Measurements from ENCODE around the gene POLR2M.

The POLR2M gene

DNA sequence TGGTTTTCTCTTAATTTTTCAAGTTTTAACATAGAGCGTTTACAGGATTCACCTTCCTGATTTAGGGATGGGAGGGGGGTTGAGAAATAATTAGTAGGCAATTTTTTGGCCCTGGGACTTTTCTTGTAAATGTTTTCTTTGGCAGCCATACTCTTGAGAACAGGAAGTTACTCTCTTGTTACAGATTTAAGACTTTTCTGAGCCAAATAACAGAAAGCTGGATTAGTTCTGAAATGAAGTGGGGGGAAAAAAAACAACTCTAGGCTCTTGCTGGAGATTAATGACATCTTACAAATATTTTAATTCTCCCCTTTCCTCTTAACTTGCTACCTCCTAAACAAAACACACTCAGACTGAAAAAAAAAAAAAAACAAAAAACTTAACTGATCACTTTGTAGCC is 13.8 kb upstream of the POLR2M start:
- no peak for DNase-seq

DNA sequence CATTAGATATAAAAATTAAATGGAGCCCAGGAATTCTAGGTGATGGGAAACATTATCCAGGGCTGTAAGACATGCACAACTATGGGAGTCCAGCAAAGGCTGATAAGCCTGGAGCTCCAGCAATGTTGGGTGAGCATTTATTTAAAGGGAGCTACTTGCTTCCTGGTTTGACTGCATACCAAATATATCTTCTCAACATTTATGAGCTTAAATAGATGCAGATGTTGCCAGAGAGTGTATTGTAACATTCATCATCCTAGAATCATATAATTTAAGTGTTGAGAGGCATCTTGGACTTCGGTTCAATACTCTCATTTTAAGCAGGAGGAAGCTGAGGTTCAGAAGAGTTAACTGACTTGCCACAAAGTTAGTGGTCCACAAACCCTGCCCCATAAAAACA is 12.2 kb upstream of the POLR2M start:
- DNase-seq: no peak

DNA sequence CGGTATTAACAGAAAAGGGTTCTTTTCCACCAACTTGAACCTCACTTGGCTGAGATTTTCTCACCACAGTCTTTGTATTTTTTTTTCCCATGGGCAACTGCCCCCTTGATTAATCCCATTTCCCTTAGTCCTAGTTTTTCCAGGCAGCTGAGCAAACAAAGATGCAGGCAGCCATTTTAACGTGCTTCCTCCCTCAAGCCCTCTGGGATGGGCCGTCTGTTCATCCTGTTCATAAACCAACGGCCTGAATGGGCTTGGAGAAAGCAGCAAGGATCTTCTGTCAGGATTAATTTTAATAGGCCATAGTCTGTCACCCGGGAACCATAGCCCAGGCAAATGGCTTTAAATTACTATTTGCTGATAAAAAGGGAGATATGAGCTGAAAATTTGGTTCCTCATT is 10.4 kb upstream of the POLR2M start:
- no peak for DNase-seq

DNA sequence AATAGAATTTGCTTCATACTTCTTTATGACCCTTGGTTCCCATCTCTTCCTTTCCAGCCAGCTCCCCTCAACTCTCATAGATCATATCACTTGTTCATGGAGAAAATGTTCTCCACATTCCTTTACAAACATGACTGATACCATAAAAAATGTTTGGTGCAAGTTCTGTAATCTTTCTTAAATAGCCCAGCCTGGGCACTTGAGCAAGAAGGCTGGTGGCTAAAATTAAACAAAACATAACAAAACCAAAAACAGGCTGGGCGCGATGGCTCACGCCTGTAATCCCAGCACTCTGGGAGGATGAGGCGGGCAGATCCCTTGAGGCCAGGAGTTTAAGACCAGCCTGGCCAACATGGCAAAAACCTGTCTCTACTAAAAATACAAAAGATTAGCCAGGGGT is 8.9 kb upstream of the POLR2M start:
- DNase-seq: no peak

DNA sequence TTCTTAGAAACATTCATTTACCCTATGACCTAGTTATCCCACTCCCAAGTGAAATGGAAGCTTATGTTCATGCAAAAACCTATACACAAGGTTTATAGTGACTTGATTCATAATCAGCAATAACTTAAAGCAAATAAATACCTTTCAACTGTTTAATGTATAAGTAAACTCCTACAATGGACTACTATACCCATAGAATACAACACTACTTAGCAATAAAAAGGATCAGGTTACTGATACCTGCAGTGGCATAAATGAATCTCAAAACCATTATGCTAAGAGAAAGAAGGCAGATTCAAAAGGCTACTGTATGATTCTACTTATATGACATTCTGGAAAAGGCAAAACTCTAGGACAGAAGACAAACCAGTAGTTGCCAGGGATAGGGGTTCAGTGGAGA is 8.3 kb upstream of the POLR2M start:
- DNase-seq: no peak

DNA sequence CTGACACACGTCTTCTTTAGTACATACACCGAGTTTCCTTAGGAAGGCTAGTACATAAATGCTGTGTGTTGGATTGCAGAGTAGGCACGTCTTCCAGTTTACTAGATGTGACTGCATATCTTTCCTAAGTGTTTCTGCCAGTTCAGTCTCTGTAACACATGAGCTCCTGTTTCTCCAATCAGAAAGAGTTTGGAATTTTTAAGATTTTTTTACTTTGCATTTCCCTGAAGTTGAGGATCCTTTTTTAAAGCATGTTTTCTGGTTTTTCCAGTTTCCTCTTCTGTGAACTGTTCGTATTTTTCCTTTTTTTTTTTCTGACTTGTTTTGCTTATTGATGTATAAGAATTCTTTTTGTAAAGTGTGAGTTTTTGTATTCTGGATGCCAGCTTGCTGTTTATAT is 7.5 kb upstream of the POLR2M start:
- DNase-seq: no peak

DNA sequence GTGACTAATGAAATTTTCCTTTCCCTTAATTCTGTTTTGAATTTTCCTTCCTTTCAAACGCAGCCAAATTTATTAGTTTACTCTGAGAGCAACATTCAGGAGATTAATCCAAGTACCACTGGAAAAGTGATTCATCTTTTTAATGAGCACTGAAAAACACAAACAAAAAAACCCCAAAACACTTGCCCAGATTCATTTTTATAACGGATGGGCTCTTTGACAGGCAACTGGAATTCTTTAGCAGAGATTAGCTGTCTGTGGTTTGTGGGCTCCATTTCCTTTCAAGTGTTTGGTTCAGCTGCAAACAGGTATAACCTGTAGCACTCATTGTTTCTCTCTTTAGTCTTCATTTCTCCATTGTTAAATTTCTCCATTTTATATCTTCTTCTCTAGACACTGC is 3.1 kb upstream of the POLR2M start:
- DNase-seq: no peak

DNA sequence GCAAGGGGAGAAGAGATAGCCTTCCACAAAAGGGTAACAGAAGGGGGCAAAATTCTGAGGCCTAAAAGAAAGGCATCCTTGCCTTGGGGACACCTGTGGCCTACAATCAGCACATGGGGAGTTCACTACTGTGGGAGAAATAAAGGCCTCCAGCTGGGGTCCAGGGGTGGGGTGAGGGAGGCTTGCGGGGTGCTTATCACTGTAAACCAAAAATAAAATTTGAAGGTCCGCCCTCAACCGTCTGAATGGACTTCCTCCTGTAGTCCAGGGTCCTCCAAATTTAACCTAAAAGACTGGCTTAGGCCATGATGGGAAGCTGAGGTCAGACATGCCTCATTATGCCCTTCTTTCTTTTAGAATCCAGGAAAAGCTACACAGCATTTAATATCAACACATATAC is 2.1 kb upstream of the POLR2M start:
- no peak for DNase-seq

DNA sequence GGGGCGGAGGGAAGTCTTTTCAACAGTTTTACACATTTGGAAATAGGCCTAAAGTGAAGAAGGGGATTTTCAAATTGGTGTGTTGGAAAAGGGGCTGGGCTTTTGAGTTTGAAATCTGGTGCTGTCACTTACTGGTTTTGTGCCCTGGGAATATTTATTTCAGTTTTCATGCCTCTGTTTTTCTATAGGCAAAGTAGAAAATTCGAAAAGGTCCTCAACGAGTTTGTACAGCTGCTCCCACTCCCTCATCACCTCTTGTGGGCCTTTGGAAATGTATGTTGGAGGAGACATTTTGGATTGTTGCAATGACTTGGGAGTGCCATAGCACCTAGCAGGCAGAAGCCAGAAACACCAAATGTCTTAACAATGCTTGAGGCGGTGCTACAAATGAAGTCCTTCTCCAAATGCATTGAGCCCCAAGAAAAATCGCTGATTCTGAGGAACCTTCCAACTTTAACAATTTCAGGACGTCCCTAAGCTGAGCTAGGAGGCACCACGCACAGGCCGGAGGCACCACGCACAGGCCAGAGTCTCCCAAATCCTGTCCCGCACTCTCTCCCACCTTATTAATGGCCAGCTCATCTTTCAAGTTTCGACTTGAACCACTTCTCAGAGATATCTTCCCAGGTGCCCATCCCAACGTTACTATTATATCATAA is 639 bp upstream of the POLR2M start:
- peak in 1 of 2 experiments; percentile 3 for DNase-seq

DNA sequence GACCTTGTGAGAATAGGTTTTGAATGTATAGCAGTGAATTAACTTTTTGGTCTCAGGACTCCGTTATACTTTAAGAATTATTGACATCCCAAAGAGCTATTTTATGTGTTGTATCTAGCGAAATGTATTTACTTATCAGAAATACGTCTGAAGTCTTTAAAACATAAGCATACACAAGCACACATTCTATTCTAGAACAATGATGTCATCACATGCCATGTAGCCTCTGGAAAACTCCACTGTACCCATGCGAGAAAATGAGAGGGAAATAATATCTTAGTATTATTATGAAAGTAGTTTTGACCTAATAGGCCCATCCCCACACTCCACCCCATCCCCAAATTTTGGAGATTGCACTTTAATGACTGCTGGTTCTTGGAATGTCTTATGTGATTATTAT is 1.5 kb downstream of the POLR2M start:
- no peak for DNase-seq

DNA sequence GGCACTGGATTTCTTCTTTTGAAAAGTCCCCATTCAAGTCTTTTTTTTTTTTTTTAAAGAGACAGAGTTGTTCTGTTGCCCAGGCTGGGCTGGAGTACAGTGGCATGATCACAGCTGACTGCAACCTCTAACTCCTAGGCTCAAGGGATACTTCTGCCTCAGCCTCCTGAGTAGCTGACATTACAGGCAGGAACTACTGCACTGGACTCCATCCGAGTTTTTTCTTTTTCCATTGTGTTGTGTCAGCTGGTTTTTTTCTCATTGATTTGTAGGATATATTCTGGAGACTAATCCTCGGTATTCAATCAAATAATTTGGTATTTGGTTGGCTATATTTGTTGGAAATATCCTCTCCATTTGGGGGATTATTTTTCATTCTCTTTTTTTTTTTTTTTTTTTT is 11.8 kb downstream of the POLR2M start:
- no peak for DNase-seq

DNA sequence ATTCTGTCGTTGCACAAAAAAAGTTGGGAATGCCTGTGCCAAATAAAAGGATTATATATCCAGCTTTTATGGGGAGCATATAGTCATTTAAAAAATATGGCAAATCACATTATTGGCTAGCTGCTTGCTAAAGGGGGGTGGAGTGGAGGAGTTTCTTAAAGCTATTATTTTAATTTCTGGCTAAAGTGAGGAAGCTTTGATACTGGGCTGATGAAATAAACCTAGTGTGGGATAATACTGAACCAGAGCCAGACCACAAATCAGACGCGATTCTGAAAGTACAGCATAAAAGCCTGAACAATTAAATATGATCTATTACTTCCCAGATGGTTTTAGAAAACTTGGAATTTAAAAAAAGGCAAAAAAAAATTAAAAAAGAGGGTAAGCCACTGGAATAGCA is 14.4 kb downstream of the POLR2M start:
- DNase-seq: no peak

DNA sequence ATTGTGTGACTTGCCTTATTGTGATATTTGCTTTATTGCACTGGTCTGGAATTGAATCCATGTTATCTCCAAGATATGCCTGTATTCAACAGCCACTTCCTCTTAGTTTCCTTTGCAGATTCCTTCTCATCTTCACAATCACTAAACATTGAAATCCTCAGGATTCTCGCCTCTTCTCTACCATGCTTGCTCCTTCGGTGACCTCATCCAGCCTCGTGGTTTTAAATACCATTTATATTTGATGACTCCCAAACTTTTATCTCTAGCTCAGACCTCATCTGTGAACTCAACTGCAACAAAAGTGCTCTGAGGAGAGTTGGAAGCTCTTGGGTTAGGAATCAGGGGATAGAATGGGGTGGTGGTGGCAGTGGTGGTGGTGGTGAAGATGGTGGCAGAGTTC is 19.9 kb downstream of the POLR2M start:
- no peak for DNase-seq

DNA sequence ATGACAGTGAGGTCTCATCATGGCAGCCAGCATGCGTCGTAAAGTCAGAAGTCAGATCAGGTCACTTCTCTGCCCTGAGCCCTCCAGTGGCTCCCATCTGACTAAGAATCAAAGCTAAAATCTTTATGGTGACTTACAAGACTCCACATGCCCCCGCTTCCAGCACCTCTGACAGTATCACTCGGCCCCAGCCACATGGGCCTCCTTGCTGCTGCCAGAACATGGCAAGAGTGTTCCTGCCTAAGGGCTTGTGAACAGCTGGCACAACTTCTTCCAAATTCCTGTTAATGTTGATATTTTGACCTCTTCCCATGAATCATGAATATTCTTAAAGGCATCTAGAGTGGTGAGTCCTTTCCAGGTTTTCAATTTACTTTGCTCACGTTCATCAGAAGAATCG is 20.5 kb downstream of the POLR2M start:
- no peak for DNase-seq

DNA sequence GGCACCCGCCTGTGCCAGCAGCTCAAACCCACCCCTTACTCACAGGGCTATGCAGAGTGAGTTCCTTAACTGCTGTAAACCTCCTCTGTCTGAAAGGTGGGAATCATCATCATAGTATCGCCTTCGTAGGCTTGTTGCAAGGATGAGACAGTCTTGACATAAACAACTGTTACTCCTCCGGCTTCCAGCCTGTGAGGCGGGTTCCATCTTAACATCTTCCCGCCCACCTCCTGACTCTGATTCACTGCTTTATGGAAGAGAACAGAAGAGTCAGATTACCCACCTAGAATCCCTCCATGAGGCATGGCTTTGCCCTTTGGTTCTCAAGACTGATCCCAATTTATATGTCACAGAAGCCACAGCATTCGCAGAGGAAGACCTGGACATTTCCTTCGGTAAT is 21.9 kb downstream of the POLR2M start:
- DNase-seq: no peak

DNA sequence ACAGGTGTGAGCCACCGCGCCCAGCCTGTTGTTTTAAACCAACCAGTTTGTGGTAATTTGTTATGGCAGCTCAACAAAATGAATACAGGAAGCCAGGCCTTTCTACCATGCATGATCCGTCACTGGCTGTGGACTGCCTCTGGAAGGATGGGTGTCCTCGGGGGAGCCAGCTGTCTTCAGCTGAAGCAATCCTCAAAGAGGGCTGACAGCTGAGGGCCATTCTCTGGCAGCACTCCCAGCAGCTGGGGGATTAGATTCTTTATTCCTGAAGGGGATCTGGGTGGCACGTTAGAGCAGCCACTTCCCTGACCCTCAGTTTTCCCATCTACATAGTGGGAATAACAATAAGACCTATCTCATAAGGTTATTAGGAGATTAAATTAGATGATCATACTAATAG is 24.4 kb downstream of the POLR2M start:
- no peak for DNase-seq

DNA sequence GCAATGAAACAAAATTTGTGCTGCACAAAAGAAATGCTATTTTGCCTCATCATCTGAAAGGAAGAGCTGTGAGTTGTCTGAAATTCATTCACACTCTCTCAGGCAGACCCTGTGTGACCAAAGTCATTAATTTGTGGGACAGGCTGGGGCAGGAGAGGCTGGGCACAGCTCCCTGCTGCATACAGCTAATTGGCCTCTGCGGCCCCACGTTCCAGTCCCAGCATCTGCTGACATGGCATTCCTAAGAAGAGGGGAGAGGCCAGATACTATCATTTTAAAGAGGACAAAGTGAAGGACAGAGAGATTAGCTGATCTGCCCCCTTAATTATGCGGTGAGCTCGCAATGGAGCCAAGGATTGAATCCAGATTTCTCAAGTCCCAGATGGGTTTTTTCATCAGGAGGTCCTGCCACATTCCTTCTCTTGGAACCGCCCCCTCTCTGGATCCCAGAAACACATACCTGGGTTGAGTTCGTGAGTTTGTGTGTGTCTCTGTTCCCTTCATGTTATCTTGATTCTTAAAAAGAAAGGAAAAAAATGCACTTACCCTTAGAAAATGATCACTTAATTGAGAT is 25.1 kb downstream of the POLR2M start:
- no peak for DNase-seq

DNA sequence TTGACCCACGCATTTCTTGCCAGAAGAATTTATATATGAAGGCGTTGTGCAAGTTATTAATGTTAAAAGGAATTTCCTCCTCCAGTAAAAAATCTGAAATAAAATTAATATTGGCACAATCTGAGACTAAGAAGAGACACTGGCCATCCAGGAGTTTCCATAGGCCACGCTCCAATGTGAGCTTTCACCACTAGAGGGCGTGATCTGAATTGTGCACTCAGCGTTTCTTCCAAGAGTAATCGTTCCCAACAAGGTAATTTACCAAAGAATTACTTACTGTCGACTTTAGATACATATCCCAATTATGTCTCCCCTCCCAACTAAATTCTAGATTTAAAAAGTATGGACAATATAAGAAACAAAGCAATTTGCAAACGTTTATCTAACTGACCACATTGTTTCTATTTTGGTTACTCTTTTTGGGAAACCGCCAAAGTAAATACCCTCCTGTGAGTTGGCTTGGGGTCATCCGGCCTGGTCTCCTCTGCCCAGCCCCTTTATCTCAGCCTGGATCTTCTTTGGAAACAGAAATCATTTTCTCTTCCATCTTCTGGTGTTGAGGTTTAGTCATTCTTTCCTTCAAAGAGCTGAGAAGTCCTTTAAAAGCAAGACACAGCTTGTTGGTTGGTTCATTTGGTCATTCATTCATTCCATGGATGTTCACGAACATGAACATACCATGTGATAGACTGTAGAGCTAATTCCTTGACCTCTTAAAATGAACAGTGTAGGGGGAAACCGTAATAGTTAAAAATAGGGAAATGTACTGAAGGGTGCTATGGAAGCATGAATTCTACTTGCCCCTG is 26.2 kb downstream of the POLR2M start:
- DNase-seq: peak; percentile 19 to 36

DNA sequence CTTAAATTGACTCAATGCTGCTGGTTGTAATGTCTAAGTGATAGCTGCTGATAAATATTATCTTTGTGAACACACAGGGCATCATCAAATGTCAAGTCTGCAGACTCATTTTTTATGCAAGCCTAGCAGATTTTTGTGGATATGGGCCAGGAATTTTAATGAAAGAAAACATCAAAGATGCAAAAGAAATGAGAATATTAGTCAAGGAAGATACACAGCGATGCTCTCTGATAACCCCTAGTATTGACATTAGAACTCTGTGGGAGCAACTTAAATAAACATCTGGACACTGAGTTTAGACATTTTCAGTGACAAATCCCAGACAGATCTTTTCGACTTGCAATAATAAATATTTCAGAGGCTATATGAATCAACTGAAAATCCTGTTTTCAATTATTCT is 28.3 kb downstream of the POLR2M start:
- DNase-seq: no peak

DNA sequence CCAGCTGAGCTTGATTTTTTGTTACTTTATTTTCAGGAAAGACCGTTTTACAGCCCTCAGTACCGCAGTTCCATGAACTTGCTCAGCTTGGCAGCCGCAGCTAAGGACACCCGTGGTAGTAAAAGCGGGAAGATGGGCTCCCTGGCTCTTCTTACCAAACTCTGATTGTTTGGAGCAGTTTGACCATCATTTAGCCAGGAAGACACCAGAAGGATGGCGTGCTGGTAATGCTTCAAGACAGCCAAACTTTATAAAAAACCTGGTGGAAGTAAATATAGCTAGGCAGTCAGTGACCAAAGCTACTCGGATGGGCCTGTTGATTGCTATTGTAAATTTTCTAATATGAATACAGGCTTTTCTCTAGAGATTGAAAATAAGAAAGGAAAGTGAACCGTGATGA is 28.9 kb downstream of the POLR2M start:
- DNase-seq: no peak

DNA sequence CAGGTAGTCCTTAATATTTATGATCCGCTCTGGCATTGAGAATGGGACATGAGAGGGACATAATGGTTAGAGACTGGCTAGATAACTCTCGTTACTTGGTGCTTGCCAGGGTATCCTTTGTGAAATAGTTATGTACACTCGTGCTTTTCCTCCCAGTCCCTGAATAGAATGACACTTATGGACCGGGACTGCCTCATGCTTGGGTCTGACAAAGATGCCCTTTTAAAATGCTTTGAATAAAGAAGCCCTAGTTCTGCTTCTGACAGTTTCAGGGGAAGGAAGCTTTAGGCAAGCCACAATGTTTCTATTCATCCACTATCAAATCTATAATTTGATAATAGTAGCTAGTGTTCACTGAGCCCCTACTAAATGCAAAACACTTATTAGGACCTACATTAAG is 29.4 kb downstream of the POLR2M start:
- DNase-seq: no peak

DNA sequence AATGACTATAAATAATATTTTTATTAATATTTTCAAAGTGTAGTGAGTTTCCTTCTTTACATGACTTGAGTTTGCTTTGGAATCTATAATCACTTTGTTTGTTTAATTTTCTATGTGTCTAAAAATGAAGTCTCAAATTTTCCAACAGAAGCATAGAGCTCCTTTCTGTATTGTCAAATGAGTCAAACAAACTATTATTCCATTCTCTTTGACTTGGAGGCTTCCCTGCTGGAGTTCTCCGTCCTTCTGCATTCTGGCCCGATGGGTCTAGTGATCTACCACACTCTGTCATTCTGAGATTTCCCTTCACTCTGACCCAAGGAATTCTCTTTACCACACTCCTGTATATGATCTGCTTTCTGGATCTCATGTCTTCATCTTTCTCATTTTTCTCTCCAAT is 30.1 kb downstream of the POLR2M start:
- DNase-seq: no peak

DNA sequence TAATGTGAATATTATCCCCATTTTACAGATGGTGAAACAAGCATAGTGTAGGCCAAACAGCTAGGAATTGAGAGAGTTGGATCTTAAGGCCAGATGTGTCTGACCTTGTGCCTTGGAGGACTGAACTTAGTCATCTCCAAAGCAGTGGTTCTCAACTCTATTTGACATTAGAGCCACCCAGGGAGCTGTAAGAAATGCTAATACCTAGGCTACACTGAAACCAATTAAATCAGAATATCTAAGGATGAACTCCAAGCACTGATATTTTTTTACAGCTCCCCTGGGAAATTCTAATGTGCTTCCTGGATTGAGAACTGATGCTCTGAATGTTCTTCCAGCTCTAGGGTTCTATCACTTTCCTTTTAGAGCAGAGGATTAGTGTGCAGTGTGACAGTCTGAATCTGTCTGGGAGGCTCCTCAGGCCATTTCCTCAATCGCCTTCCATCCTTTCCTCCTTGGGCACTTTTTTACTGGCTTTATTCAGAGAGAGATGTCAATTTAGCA is 32.3 kb downstream of the POLR2M start:
- DNase-seq: no peak

DNA sequence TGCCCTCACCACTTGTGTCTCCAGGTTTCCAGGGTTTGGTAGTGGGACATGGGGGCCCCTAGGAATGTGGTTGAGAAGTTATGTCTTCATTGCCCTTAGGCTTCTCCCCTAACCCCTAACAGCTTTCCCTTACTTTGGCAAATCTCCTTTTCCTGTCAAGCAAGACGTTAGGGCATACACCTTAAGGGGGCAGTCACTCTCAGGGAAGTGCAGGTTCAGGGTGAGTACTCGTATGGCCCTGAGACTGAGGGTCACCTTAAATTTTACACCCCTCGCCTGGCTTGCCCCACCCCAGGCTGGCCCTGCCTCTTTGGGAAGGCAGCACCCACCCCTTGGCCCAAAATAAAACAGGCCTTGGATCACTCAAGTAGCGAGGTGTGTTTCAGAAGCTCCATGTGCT is 33.5 kb downstream of the POLR2M start:
- no peak for DNase-seq
